C4-2B (cell line): ENCODE data around the gene NAB1.

Experiments used
- ZFX ChIP-seq: fragments of 450-650 bp; IDR thresholded peaks from 2 replicates; pipeline ENCODE4 v1.6.1; 2017
- TF ChIP-seq, protein P1 (sequence below): fragments of 450-650 bp; conservative IDR thresholded peaks from 2 replicates; pipeline ENCODE4 v1.5.1; 2017; ENCODE audit warnings: mild to moderate bottlenecking

DNA sequence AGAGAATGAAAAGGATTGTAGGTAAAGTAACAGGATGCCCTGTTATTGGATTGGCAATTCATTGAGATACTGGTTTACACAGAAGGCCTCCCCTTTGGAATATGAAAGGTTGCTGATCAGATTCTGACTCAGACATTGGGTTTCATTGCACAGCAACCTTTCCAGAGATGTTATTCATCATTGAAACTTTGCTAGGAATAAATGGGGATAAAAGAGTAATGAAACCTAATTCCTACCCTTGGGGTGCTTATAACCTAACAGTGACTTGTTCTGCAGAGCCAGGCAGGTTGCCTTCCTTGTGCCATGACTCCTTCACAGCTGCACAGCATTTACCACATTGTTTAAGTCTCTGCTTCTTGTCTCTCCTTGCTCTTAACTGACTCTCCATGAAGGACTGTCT, 5.0 kb downstream of the NAB1 start:
- TF ChIP-seq, protein P1, sequence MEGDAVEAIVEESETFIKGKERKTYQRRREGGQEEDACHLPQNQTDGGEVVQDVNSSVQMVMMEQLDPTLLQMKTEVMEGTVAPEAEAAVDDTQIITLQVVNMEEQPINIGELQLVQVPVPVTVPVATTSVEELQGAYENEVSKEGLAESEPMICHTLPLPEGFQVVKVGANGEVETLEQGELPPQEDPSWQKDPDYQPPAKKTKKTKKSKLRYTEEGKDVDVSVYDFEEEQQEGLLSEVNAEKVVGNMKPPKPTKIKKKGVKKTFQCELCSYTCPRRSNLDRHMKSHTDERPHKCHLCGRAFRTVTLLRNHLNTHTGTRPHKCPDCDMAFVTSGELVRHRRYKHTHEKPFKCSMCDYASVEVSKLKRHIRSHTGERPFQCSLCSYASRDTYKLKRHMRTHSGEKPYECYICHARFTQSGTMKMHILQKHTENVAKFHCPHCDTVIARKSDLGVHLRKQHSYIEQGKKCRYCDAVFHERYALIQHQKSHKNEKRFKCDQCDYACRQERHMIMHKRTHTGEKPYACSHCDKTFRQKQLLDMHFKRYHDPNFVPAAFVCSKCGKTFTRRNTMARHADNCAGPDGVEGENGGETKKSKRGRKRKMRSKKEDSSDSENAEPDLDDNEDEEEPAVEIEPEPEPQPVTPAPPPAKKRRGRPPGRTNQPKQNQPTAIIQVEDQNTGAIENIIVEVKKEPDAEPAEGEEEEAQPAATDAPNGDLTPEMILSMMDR, result no peak
- no peak for TF ChIP-seq ZFX
